Activated B cell treated with CpG ODN at 0.5 μM for 24 hours (primary cell): Measurements from ENCODE around the gene DGKB. TPM values are rescaled to one million over a fixed set of nuclear protein-coding genes. Genes with fewer than 3 reads are reported as not detected.

Source experiments
- ATAC-seq: fragments of 200-7000 bp; cut with Tn5 transposase; one replicate; pipeline ENCODE4 v1.10.0; 2021; ENCODE audit warnings: low read depth, mild to moderate bottlenecking, moderate library complexity
- CTCF ChIA-PET: fragments of 350-600 bp; sonication (Branson Sonifier 250); formaldehyde crosslinking; loops from one replicate; lab custom pipeline; 2021; ENCODE audit warnings: antibody characterized with exemption; lab: Charles Lee
- POLR2A ChIA-PET: fragments of 350-600 bp; sonication (Branson Sonifier 250); formaldehyde crosslinking; loops from one replicate; lab custom pipeline; 2021; ENCODE audit warnings: antibody characterized with exemption; lab: Charles Lee
- DNase-seq: peaks from one replicate; pipeline ENCODE4 v3.0.0; 2022
- H3K27ac Mint-ChIP-seq: one replicate; pipeline ENCODE4 v1.8.0; 2020; ENCODE audit warnings: mixed read lengths
- H3K27me3 Mint-ChIP-seq: one replicate; pipeline ENCODE4 v1.8.0; 2021; ENCODE audit warnings: mixed read lengths
- H3K36me3 Mint-ChIP-seq: one replicate; pipeline ENCODE4 v1.8.0; 2021; ENCODE audit warnings: low read depth, mixed read lengths
- H3K4me1 Mint-ChIP-seq: one replicate; pipeline ENCODE4 v1.8.0; 2021; ENCODE audit warnings: mixed read lengths
- H3K4me3 Mint-ChIP-seq: one replicate; pipeline ENCODE4 v1.8.0; 2020; ENCODE audit warnings: mild to moderate bottlenecking, mixed read lengths
- H3K9me3 Mint-ChIP-seq: one replicate; pipeline ENCODE4 v1.8.0; 2020; ENCODE audit warnings: mixed read lengths
- CTCF ChIP-seq: fragments of 200-600 bp; IDR thresholded peaks from one replicate; pipeline ENCODE4 v1.8.0; 2022; ENCODE audit warnings: antibody characterized with exemption, mild to moderate bottlenecking
- intact Hi-C: fragments of 100-400 bp; cut with micrococcal nuclease; formaldehyde crosslinking; loops from one replicate; pipeline ENCODE4 v1.15.1; 2024
- total RNA-seq: library from RNA; stranded (reverse); gene quantifications from 2 replicates; pipeline ENCODE4 v1.2.3, GENCODE V29; 2022

Gene DGKB
- total RNA-seq, 1 donor from 2014 or later: not detected

- H3K27ac Mint-ChIP-seq: no peak overlapping the region
- no peaks in the 10 kb centered on the region for H3K27me3 Mint-ChIP-seq
- POLR2A ChIA-PET: no interaction called here
- CTCF ChIA-PET: no interaction called here
- no peak overlapping the region for H3K4me3 Mint-ChIP-seq
- DNase-seq (no peak), ATAC-seq (no peak)
- H3K4me1 Mint-ChIP-seq: no peaks in the 10 kb centered on the region
- H3K9me3 Mint-ChIP-seq: peaks cover 12% of the 10 kb centered on the region
- intact Hi-C loops: no loop called here
- no peaks in the 10 kb centered on the region for H3K36me3 Mint-ChIP-seq
- no peak for TF ChIP-seq CTCF
These were observed 128.8 kb downstream of the DGKB start for GRCh38 chr7:14773729-14774271.

- no peak for ATAC-seq
- intact Hi-C loops: no loop called here
- no peak for TF ChIP-seq CTCF
- no peaks in the 10 kb centered on the region for H3K4me1 Mint-ChIP-seq
- H3K4me3 Mint-ChIP-seq: no peak overlapping the region
- ChIA-PET CTCF (no interaction called here), POLR2A (no interaction called here)
- no peaks in the 10 kb centered on the region for H3K27me3 Mint-ChIP-seq
- H3K9me3 Mint-ChIP-seq: peaks cover 3% of the 10 kb centered on the region
- DNase-seq: no peak
- no peaks in the 10 kb centered on the region for H3K36me3 Mint-ChIP-seq
- no peak overlapping the region for H3K27ac Mint-ChIP-seq
These were observed 131.9 kb downstream of the DGKB start for GRCh38 chr7:14770614-14771013.

GRCh38 chr7:14769261-14769660, 133.3 kb downstream of the DGKB start:
- POLR2A ChIA-PET: no interaction called here
- no peak for TF ChIP-seq CTCF

GRCh38 chr7:14767716-14768425, 134.7 kb downstream of the DGKB start:
- POLR2A ChIA-PET: no interaction called here

More at GRCh38 chr7:14769261-14769660, 133.3 kb downstream of the DGKB start:
- Mint-ChIP-seq H3K27me3 (no peaks in the 10 kb centered on the region), H3K4me3 (no peak overlapping the region), H3K9me3 (no peaks in the 10 kb centered on the region), H3K27ac (no peak overlapping the region), H3K36me3 (no peaks in the 10 kb centered on the region), H3K4me1 (no peaks in the 10 kb centered on the region)
- intact Hi-C loops: no loop called here
- ATAC-seq: no peak
- no peak for DNase-seq
- CTCF ChIA-PET: no interaction called here

More at GRCh38 chr7:14767716-14768425, 134.7 kb downstream of the DGKB start:
- CTCF ChIA-PET: no interaction called here
- ATAC-seq (no peak), DNase-seq (no peak)
- Mint-ChIP-seq H3K4me1 (no peaks in the 10 kb centered on the region), H3K27me3 (no peaks in the 10 kb centered on the region), H3K9me3 (peaks cover 3% of the 10 kb centered on the region), H3K4me3 (no peak overlapping the region), H3K27ac (no peak overlapping the region), H3K36me3 (no peaks in the 10 kb centered on the region)
- no peak for TF ChIP-seq CTCF
- intact Hi-C loops: no loop called here
